GM23338 (cell line): ENCODE measurements around the gene TMEM238. TPM values are rescaled to one million over a fixed set of nuclear protein-coding genes. Genes with fewer than 3 reads are reported as not detected.
"Not testable (repeated sequence)": the region's sequence is repeated elsewhere in the genome, so short reads cannot be mapped to it uniquely, and the experiment has no call there.

Experiments
- ATAC-seq: fragments of 200-7000 bp; cut with Tn5 transposase; 3 replicates; pipeline ENCODE4 v1.9.1; 2020
- DNase-seq: peaks from one replicate; pipeline ENCODE4 v3.0.0-alpha.2; 2015; ENCODE audit warnings: low spot score
- H2AFZ ChIP-seq: fragments of 200-600 bp; sonication (generic); 2 replicates; pipeline ENCODE4 v1.8.0; 2016; ENCODE audit warnings: antibody characterized with exemption, mild to moderate bottlenecking, moderate library complexity
- H3F3A ChIP-seq: fragments of 200-600 bp; sonication (generic); replicated peaks from 2 replicates; pipeline ENCODE4 v1.8.0; 2017; ENCODE audit warnings: antibody characterized with exemption, mixed run types, low read depth
- H3K27ac ChIP-seq: fragments of 200-600 bp; sonication (generic); 2 replicates; pipeline ENCODE4 v1.6.1; 2016; ENCODE audit warnings: low read depth
- H3K27me3 ChIP-seq: fragments of 200-600 bp; sonication (generic); 2 replicates; pipeline ENCODE4 v1.8.0; 2016; ENCODE audit warnings: mild to moderate bottlenecking, mixed run types, moderate library complexity; ENCODE audit not compliant: insufficient read depth
- H3K36me3 ChIP-seq: fragments of 200-600 bp; sonication (generic); 2 replicates; pipeline ENCODE4 v1.8.0; 2016; ENCODE audit warnings: mild to moderate bottlenecking; ENCODE audit not compliant: insufficient read depth
- H3K4me1 ChIP-seq: fragments of 200-600 bp; sonication (generic); 2 replicates; pipeline ENCODE4 v1.8.0; 2016; ENCODE audit warnings: mild to moderate bottlenecking, moderate library complexity; ENCODE audit not compliant: insufficient read depth
- H3K4me2 ChIP-seq: fragments of 200-600 bp; sonication (generic); 2 replicates; pipeline ENCODE4 v1.7.1; 2017; ENCODE audit warnings: mixed run types
- H3K4me3 ChIP-seq: fragments of 200-600 bp; sonication (generic); 2 replicates; pipeline ENCODE4 v1.6.1; 2016; ENCODE audit warnings: mixed run types
- H3K79me2 ChIP-seq: fragments of 200-600 bp; sonication (generic); replicated peaks from 2 replicates; pipeline ENCODE4 v1.8.0; 2017; ENCODE audit warnings: mild to moderate bottlenecking; ENCODE audit not compliant: insufficient read depth
- H3K9me2 ChIP-seq: fragments of 200-600 bp; sonication (generic); 2 replicates; pipeline ENCODE4 v1.8.0; 2017; ENCODE audit not compliant: insufficient read depth
- H4K20me1 ChIP-seq: fragments of 200-600 bp; sonication (generic); replicated peaks from 2 replicates; pipeline ENCODE4 v1.8.0; 2017; ENCODE audit warnings: mild to moderate bottlenecking; ENCODE audit not compliant: insufficient read depth
- H3K27ac Mint-ChIP-seq: 2 replicates; pipeline ENCODE4 v1.8.0; 2020; ENCODE audit warnings: inconsistent platforms, mild to moderate bottlenecking, moderate library complexity, mixed read lengths
- H3K27me3 Mint-ChIP-seq: 3 replicates; pipeline ENCODE4 v1.8.0; 2022; ENCODE audit warnings: low read depth, mild to moderate bottlenecking, moderate library complexity, mixed read lengths, inconsistent platforms; ENCODE audit not compliant: insufficient read depth, poor library complexity
- H3K36me3 Mint-ChIP-seq: 3 replicates; pipeline ENCODE4 v1.8.0; 2021; ENCODE audit warnings: low read depth, mild to moderate bottlenecking, inconsistent platforms, moderate library complexity, mixed read lengths
- H3K4me1 Mint-ChIP-seq: 3 replicates; pipeline ENCODE4 v1.8.0; 2020; ENCODE audit warnings: mild to moderate bottlenecking, inconsistent platforms, mixed read lengths
- H3K4me3 Mint-ChIP-seq: 3 replicates; pipeline ENCODE4 v1.8.0; 2021; ENCODE audit warnings: moderate library complexity, mild to moderate bottlenecking, inconsistent platforms, mixed read lengths
- H3K9me3 Mint-ChIP-seq: 3 replicates; pipeline ENCODE4 v1.8.0; 2020; ENCODE audit warnings: moderate library complexity, mild to moderate bottlenecking, inconsistent platforms, mixed read lengths
- CREB1 ChIP-seq: fragments of 250-450 bp; sonication (Bioruptor Pico); IDR thresholded peaks from 2 replicates; pipeline ENCODE4 v1.5.0; 2020; ENCODE audit warnings: low read depth, mild to moderate bottlenecking, moderate library complexity
- EZH2phosphoT487 ChIP-seq: fragments of 200-600 bp; sonication (generic); IDR thresholded peaks from one replicate; pipeline ENCODE4 v1.8.1; 2018; ENCODE audit warnings: antibody characterized with exemption; ENCODE audit not compliant: unreplicated experiment
- POLR2AphosphoS5 ChIP-seq: IDR thresholded peaks from 2 replicates; pipeline ENCODE4 v1.6.1; 2016; ENCODE audit warnings: antibody characterized with exemption, low read depth
- STAT1 ChIP-seq: IDR thresholded peaks from one replicate; pipeline ENCODE4 v1.6.1; 2016; ENCODE audit warnings: antibody characterized with exemption; ENCODE audit not compliant: unreplicated experiment
- ZNF462 ChIP-seq: fragments of 250-450 bp; sonication (Bioruptor Pico); IDR thresholded peaks from 2 replicates; pipeline ENCODE4 v1.5.0; 2020; ENCODE audit warnings: mild to moderate bottlenecking, moderate library complexity
- polyA plus RNA-seq: library from polyadenylated mRNA; unstranded; fragments of >200 nt; fragmentation: Nextera tagmentation; extraction: Ambion mirVana; gene quantifications from 2 replicates; pipeline ENCODE4 v1.2.1, GENCODE V29; 2016
- total RNA-seq: library from RNA; depleted of rRNA; stranded (reverse); fragments of >200 nt; shearing (Covaris generic); gene quantifications from 2 replicates; pipeline ENCODE4 v1.2.3, GENCODE V29; 2014

Gene TMEM238
- total and polyA plus RNA-seq, 2 experiments from 2014 or later, result 0.55 to 7.5 TPM

GRCh38 chr19:55407800-55408532 lies 23.9 kb upstream of the TMEM238 start:
- Histone ChIP-seq H3K27ac (peak overlapping the region; percentile 97), H3K9me2 (peaks cover 8% of the 10 kb centered on the region), H3K4me3 (peak overlapping the region; percentile 94), H3F3A (peaks cover 38% of the 10 kb centered on the region), H3K79me2 (peaks cover 44% of the 10 kb centered on the region), H4K20me1 (peaks cover 42% of the 10 kb centered on the region), H3K4me2 (peak overlapping the region; percentile 93), H3K4me1 (peaks cover 19% of the 10 kb centered on the region), H2AFZ (no peak overlapping the region), H3K27me3 (no peaks in the 10 kb centered on the region), H3K36me3 (peaks cover 34% of the 10 kb centered on the region)
- DNase-seq (peak; percentile 99), ATAC-seq (peak; percentile 95)
- H3K36me3 Mint-ChIP-seq, result peaks cover 65% of the 10 kb centered on the region
- peaks cover 22% of the 10 kb centered on the region for H3K4me1 Mint-ChIP-seq
- peaks cover 23% of the 10 kb centered on the region for H3K27me3 Mint-ChIP-seq
- TF ChIP-seq POLR2AphosphoS5, result no peak
- TF ChIP-seq STAT1, result no peak
- TF ChIP-seq EZH2phosphoT487, result no peak
- TF ChIP-seq ZNF462 (CRISPR knock-in tag), result no peak
- TF ChIP-seq CREB1 (CRISPR knock-in tag), result peak; percentile 95
- H3K4me3 Mint-ChIP-seq, result peak overlapping the region; percentile 91
- H3K27ac Mint-ChIP-seq, result peak overlapping the region; percentile 98
- H3K9me3 Mint-ChIP-seq, result peaks cover 30% of the 10 kb centered on the region

GRCh38 chr19:55407550-55407799 lies 23.4 kb upstream of the TMEM238 start, which contains the start of gene UBE2S:
TSS of gene UBE2S (minus strand) at chr19:55407788. CDS start at chr19:55407589, 199 bp downstream.
- not testable (repeated sequence) for H2AFZ ChIP-seq
- H3K27ac Mint-ChIP-seq, result peak within 1 kb of the TSS; percentile 98

More at GRCh38 chr19:55407550-55407799, 23.4 kb upstream of the TMEM238 start, which contains the start of gene UBE2S:
- Histone ChIP-seq H3K79me2 (peaks cover 44% of the 10 kb centered on the region), H3K36me3 (peaks cover 38% of the 10 kb centered on the region), H3K27ac (peak within 1 kb of the TSS; percentile 97), H4K20me1 (peaks cover 47% of the 10 kb centered on the region), H3F3A (peaks cover 43% of the 10 kb centered on the region), H3K4me3 (peak within 1 kb of the TSS; percentile 94), H3K4me2 (peak within 1 kb of the TSS; percentile 93), H3K4me1 (peaks cover 21% of the 10 kb centered on the region)
- not testable (repeated sequence) for DNase-seq, H3K27me3 ChIP-seq, H3K9me2 ChIP-seq
- Mint-ChIP-seq H3K36me3 (peaks cover 70% of the 10 kb centered on the region), H3K4me3 (peak within 1 kb of the TSS; percentile 91), H3K9me3 (peaks cover 30% of the 10 kb centered on the region), H3K4me1 (peaks cover 25% of the 10 kb centered on the region), H3K27me3 (peaks cover 23% of the 10 kb centered on the region)
- peak; percentile 72 for ATAC-seq
- TF ChIP-seq POLR2AphosphoS5, result peak; percentile 98
